HG02763 (cell line): ENCODE results near the gene NDUFA8.
A peak's percentile ranks its signal among the peaks of the same experiment; 100 is the strongest.

ENCODE experiments used
- ATAC-seq: cut with Tn5 transposase; IDR thresholded peaks from one replicate; pipeline ENCODE4 v1.9.1; 2021; ENCODE audit warnings: mild to moderate bottlenecking, moderate library complexity; ENCODE audit not compliant: unreplicated experiment

Gene NDUFA8

DNA sequence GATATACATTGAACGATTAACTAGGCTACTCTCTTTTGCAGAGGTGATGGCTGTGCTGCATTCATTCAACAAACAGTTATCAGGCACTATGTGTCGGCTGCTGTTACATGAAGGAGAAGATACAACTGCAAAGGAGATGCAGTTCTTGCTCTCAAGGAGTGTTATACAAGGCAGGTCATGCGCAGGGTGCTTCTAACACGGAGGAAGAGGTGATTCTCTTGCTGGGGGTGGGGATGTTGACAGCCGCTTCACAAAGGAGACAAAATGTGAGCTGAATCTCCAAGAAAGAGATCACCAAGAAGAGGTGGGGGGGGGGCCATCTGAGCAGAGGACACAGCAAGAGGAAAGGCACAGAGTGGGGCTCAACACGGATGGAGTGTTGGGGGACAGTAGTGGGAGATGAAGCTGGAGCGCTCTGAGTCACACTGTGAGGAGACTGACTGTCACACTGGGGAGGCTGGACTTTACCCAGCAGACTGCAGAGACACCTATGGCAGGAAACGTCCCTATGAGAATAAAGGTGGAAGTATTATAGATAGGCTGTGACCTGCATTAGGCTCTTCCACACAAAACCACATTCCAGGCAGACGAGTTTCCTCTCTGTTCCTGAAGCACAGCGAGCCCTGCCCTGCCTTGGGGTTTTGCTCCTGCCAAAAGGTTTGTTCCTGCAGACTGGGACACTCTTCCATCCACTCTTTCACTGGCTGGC is 20.9 kb downstream of the NDUFA8 start:
- no peak for ATAC-seq

GRCh38 chr9:122135529-122135859 is 24.1 kb downstream of the NDUFA8 start:
- no peak for ATAC-seq

DNA sequence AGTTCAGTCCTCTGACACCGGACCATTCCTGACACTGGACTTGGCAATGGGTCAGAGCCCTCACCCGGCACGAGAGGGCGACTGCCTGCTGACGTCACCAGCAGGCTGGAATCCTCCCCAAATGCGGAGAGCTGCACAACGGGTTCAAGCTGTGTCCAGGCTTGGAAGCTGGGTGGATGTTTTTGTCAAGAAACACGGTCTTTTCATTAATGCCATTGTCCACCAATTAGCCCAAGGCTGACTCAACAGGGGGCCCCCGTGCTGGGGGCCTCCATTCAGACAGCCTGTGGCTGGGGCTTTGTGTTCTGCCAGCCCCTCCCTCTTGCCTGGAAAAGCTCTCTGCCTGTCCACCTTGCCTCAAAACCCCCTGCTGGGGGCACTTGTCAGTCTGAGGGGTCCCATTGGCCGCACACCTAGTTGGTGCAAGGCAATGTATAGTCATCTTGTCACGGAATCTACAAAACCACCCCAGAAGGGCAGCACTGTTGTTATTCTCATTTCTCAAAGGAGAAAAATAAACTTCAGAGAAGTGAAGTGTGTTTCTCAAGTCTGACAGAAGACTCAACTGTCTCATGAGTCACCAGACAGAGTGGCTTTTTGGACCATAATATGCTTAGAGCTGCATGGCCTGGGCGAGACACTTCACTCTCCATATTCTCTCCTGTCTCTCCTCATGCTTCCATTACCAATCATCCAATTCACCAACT is 24.6 kb downstream of the NDUFA8 start:
- no peak for ATAC-seq

- no peak for ATAC-seq
Measured at GRCh38 chr9:122133984-122134535, 25.5 kb downstream of the NDUFA8 start.

DNA sequence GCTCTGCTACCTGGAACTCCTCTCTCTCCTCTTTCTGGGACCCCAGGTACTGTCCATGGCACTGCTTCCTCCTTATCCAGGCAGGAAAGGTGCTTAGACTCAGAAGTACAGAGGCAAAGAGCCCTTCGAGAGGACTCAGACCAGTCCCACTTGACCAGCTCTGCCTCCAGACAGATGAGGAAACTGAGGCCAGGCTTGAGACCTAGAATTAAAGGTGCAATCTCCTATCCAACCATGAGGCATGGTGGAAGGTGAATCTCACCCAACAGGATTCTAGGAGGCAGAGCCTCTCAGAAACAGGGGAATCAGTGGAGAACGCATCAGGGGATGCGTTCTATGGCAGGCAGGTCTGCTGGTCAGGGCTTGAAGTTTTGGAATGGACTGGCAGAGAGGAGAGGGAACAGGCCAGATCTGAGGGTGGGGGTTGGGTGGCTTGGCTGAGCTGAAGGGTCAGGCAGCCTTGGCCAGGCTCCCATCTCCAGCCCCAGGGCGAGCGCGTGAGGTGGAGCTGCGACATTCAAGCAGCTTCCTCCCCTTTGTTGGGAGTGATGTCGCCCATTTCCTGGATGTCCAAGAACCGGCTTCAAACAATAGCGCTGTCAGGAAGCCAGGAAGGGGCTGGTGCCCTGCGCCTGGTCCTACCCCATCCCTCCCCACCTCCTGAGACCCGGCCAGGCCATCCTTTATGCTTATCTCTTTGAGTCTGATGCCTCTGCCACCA is 26.2 kb downstream of the NDUFA8 start:
- ATAC-seq: no peak

DNA sequence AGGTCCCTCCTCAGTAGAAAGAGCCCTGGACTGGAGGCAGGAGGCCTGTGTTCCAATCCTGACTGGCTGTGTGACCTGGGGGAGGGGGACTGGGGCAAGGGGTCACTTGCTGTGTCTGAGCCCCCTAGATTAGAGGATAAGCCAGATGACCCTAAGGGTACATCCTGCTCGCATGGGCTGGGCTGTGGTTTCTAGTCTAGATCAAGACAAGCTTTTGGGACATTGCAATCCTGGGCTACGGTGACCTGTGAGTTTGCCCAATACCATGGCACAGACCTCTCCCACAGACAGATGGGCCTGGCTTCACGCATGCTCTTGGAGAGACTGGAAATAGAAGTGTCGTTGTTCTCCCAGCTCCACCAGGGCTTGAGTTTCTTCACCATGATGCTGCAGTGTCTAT is 27.0 kb downstream of the NDUFA8 start:
- ATAC-seq: no peak

DNA sequence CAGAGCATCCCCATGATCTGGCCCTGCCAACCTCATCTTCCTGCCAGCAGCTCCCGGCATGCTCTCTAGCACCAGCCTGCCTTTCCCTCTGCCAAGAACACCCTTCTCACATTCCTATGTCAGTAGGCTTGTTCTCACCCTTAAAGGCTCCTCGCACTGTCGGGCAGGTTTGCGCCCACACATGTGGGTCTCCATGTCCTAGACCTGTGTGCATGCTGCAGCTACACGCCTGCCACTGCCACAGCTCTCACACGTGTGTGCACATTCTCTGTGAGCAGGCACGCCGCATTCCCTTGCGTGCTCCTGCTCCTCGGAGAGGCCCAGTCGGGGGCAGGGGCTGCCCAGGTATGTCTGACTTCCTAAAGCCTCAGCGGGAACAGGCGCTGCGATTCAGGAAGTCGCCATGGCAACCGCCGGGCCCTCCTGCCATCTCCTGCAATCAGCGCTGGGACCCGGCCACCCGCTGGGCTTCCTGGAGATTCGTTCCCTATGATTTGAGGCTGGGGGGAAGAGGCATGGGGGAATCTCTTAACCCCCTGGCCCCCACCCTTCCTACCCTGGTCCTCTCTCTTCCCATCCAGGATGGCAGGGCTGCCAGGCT is 28.1 kb downstream of the NDUFA8 start:
- ATAC-seq: no peak

GRCh38 chr9:122130837-122131236 is 28.7 kb downstream of the NDUFA8 start:
- ATAC-seq: no peak

DNA sequence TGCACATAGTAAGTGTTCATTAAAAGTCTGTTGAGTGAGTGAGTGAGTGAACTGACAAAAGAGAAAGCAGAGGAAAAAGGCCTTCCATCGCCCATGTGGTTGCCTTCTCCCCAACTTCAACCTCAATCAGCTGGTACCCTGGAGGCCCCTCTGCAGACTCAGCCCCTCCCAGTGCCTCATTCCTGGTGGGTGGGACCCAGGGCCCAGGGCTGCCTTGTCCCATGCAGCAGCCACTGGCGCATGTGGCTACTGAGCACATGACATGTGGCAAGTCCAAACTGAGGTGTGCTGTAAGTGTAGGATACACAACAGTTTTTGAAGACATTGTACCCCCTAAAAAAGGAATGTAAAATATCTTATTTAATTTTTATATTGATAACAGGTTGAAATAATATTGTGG is 29.6 kb downstream of the NDUFA8 start:
- ATAC-seq: no peak

- no peak for ATAC-seq
Measured at GRCh38 chr9:122128969-122129343, 30.6 kb downstream of the NDUFA8 start.

GRCh38 chr9:122128007-122128968 is 31.3 kb downstream of the NDUFA8 start:
- ATAC-seq: no peak

DNA sequence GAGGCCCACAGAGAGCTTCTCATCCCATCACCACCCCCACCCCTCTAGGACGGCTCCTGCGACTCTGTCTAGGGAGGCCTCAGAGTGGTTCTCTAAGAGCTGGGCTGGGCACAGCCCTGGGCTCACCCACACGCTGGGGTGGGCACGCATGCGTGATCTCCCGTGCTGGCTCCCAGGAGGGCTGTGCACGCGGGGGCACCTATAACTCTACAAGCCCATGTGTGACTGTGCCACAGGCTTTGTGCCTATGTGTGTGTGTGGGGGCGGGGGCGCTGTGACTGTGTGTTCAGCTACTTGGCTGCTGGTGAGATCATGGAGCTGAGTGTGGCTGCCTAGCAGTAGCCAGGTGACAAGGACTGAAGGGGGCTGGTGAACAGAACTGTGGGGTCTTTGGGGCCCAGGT is 32.2 kb downstream of the NDUFA8 start:
- ATAC-seq: no peak

GRCh38 chr9:122126331-122127261 is 33.0 kb downstream of the NDUFA8 start:
- ATAC-seq: no peak

- no peak for ATAC-seq
Measured at GRCh38 chr9:122125509-122126330, 33.9 kb downstream of the NDUFA8 start.

GRCh38 chr9:122125158-122125508 is 34.4 kb downstream of the NDUFA8 start:
- peak; percentile 62 for ATAC-seq

- no peak for ATAC-seq
Measured at GRCh38 chr9:122124528-122124927, 35.1 kb downstream of the NDUFA8 start.

DNA sequence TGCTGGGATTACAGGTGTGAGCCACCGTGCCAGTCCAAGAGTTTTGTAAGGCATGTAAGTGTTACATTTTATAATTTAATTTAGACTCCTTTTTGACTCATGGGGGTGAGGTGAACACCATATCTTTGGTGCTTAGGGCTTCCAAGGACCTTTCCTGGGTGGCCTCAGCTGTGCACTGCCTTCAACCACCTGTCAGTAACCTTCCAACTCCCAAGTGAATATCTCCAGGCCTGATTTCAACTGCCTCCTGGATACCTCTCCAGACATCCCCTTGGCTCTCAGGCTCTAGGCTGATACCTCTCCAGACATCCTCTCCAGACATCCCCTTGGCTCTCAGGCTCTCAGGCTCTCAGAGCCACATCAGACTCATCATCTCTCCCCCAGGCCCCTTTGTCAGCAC is 35.5 kb downstream of the NDUFA8 start:
- ATAC-seq: no peak

- no peak for ATAC-seq
Measured at GRCh38 chr9:122122903-122123632, 36.5 kb downstream of the NDUFA8 start.
